GM12892 (cell line): ENCODE data around the gene SLC8A2.

Source experiments
- POLR2A ChIP-seq: IDR thresholded peaks from 2 replicates; pipeline ENCODE4 v1.6.1; 2011; ENCODE audit warnings: low read depth, low read length, control low read depth
- POLR2AphosphoS5 ChIP-seq: IDR thresholded peaks from 2 replicates; pipeline ENCODE4 v1.6.1; 2011; ENCODE audit warnings: low read depth, low read length, control low read depth
- TAF1 ChIP-seq: IDR thresholded peaks from 2 replicates; pipeline ENCODE4 v1.6.1; 2011; ENCODE audit warnings: low read depth, mild to moderate bottlenecking, control low read depth, low read length, borderline replicate concordance

DNA sequence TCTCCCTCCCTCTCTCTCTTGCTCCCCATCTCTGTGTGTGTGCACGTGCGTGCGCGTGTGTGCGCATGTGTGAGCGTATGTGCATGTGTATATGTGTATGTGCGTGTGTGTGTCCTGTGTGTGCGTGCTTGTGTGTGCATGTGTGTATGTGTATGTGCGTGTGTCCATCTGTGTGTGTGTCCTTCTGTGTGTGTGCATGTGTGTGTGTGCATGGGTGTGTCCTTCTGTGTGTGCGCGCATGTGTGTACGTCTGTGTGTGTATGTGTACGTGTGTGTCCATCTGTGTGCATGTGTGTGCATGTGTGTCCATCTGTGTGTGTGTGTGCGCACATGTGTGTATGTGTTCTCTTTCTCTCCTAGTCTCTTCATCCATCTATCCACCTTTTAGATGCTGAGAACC is 12.2 kb downstream of the SLC8A2 start:
- no peak for TF ChIP-seq POLR2A
- TF ChIP-seq TAF1: no peak
- TF ChIP-seq POLR2AphosphoS5: no peak
